ENCODE data around the gene APOBEC3C. TPM values are rescaled to one million over a fixed set of nuclear protein-coding genes. Genes with fewer than 3 reads are reported as not detected.

The APOBEC3C gene
- total and polyA plus RNA-seq, 2 of the 4 experiments (the other 2 are of a cell fraction) = 6.6 to 32.0 TPM

DNA sequence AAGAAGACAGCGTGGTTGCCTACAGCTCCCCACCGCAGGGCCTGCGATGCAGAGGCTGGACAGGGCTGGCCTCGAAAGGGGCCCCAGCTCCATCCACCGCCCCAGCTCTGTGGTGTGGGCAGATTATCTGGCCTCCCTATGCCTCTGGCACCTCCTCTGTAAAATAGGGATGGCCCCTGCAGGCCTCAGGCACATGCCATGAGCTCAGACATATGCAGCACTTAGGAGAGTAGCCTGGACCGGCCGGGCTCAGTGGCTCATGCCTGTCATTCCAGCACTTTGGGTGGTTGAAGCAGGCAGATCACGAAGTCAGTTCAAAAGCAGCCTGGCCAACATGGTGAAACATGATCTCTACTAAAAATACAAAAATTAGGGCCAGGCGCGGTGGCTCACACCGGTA is 14.2 kb downstream of the APOBEC3C start:
- POLR2A ChIA-PET (ENCODE audit: unreplicated experiment) = no interaction called here
- H2AK9ac ChIP-seq (replicated peaks; ENCODE audit: low read depth, low read length, poor library complexity) = no peak overlapping the region
- ATAC-seq (ENCODE audit: low read depth) (peak; percentile 71), DNase-seq (no peak)
- no peak overlapping the region for H2BK120ac ChIP-seq (ENCODE audit: low read depth, low read length)
- H4K91ac ChIP-seq (ENCODE audit: insufficient read depth, low read depth, low read length) = no peak overlapping the region
- no peaks in the 10 kb centered on the region for H3K79me1 ChIP-seq (ENCODE audit: low read depth in 1 of 2, low read length in 2 of 2)
- H3K14ac ChIP-seq (replicated peaks; ENCODE audit: low read depth, low read length) = no peak overlapping the region
- CTCF ChIA-PET = no interaction called here
- no peak overlapping the region for H2BK15ac ChIP-seq (ENCODE audit: low read depth, low read length)
- H3K27me3 ChIP-seq (ENCODE audit: control insufficient read depth, insufficient read depth, low read length) = no peaks in the 10 kb centered on the region
- intact Hi-C loops (cut with micrococcal nuclease) (no loop called here), in situ Hi-C loops (cut with MboI; ENCODE audit: low sequenced_read_pairs) (no loop called here), dilution Hi-C loops (cut with HindIII; ENCODE audit: low sequenced_read_pairs, unreplicated experiment) (no loop called here)
- no peak overlapping the region for H4K8ac ChIP-seq (ENCODE audit: low read depth in 2 of 2, low read length in 2 of 2)
- no peak for TF ChIP-seq CEBPB (IDR thresholded peaks at IDR 0.05; ENCODE audit: low read depth, low read length)
- H3K18ac ChIP-seq (ENCODE audit: low read depth, low read length) = no peak overlapping the region
- H2BK20ac ChIP-seq (ENCODE audit: low read depth, low read length) = no peak overlapping the region
- WGBS, 2 experiments (ENCODE audit: extremely low coverage in 2 of 2, insufficient read length in 1 of 2) = 83% methylated on average over 2 of the region's 11 CpGs; no CpG with 5 or more reads in 1 of the 2 experiments
- no peaks in the 10 kb centered on the region for H3K9me1 ChIP-seq (ENCODE audit: insufficient read depth, low read length)
- no TSS peak for BruUV-seq (replicated peaks)
- H4K20me1 ChIP-seq (ENCODE audit: insufficient read depth, low read length) = no peaks in the 10 kb centered on the region
- H3K56ac ChIP-seq (ENCODE audit: extremely low read depth, insufficient read depth, low read length) = no peak overlapping the region
- H4K5ac ChIP-seq (ENCODE audit: low read depth, low read length) = no peak overlapping the region
- H2AFZ ChIP-seq (replicated peaks; ENCODE audit: low read length, poor library complexity) = no peak overlapping the region
- no peaks in the 10 kb centered on the region for H3K4me1 ChIP-seq (ENCODE audit: control insufficient read depth, insufficient read depth, low read length)
- H2AK5ac ChIP-seq (ENCODE audit: low read depth, low read length) = no peak overlapping the region
- no peak overlapping the region for H2BK5ac ChIP-seq (ENCODE audit: low read depth, low read length, poor library complexity, severe bottlenecking)
- no peak overlapping the region for H3K27ac ChIP-seq (ENCODE audit: insufficient read depth, low read length)
- H3K9ac ChIP-seq (ENCODE audit: low read depth, low read length) = no peak overlapping the region
- H3K23ac ChIP-seq (ENCODE audit: low read depth, low read length) = no peak overlapping the region
- H3K4me2 ChIP-seq (ENCODE audit: low read depth, low read length) = no peak overlapping the region
- H3K36me3 ChIP-seq (ENCODE audit: control insufficient read depth, insufficient read depth, low read length) = peaks cover 4% of the 10 kb centered on the region; the same call in 1 of the 2 replicates
- H3K4me3 ChIP-seq (ENCODE audit: insufficient read depth, low read depth, low read length) = no peak overlapping the region
- no peak overlapping the region for H3K4ac ChIP-seq (ENCODE audit: low read depth, low read length)
- H3K9me3 ChIP-seq (ENCODE audit: control insufficient read depth, insufficient read depth, low read length) = no peaks in the 10 kb centered on the region
